H9 (cell line): Measurements from ENCODE around the gene TMEM91. TPM values are rescaled to one million over a fixed set of nuclear protein-coding genes. Genes with fewer than 3 reads are reported as not detected.
A peak's percentile ranks its signal among the peaks of the same experiment; 100 is the strongest.

Experiments
- DNase-seq: peaks from one replicate; pipeline ENCODE4 v3.0.0-alpha.2; 2017
- H2AFZ ChIP-seq: one replicate; pipeline ENCODE4 v1.6.1; 2013; ENCODE audit warnings: mild to moderate bottlenecking, low read length, control low read depth, moderate library complexity
- H2AK5ac ChIP-seq: 2 replicates; pipeline ENCODE4 v1.6.1; 2013; ENCODE audit warnings: low read length, control low read depth, mixed read lengths; ENCODE audit not compliant: insufficient read length
- H2BK120ac ChIP-seq: one replicate; pipeline ENCODE4 v1.6.1; 2013; ENCODE audit warnings: low read depth, mild to moderate bottlenecking, low read length, control low read depth, inconsistent platforms; ENCODE audit not compliant: poor library complexity, severe bottlenecking
- H2BK12ac ChIP-seq: 2 replicates; pipeline ENCODE4 v1.6.1; 2013; ENCODE audit warnings: low read length, control low read depth, mixed read lengths, low read depth; ENCODE audit not compliant: insufficient read length
- H2BK15ac ChIP-seq: 2 replicates; pipeline ENCODE4 v1.6.1; 2013; ENCODE audit warnings: low read depth, low read length, control low read depth
- H2BK20ac ChIP-seq: one replicate; pipeline ENCODE4 v1.6.1; 2013; ENCODE audit warnings: low read depth, mild to moderate bottlenecking, low read length, control low read depth, inconsistent platforms; ENCODE audit not compliant: poor library complexity, severe bottlenecking
- H2BK5ac ChIP-seq: 2 replicates; pipeline ENCODE4 v1.6.1; 2013; ENCODE audit warnings: low read length, control low read depth, mixed read lengths; ENCODE audit not compliant: insufficient read length
- H3K14ac ChIP-seq: 2 replicates; pipeline ENCODE4 v1.6.1; 2013; ENCODE audit warnings: low read length, control low read depth; ENCODE audit not compliant: insufficient read depth
- H3K18ac ChIP-seq: 2 replicates; pipeline ENCODE4 v1.6.1; 2013; ENCODE audit warnings: low read depth, mild to moderate bottlenecking, mixed read lengths, low read length, control low read depth; ENCODE audit not compliant: insufficient read length
- H3K23ac ChIP-seq: 2 replicates; pipeline ENCODE4 v1.6.1; 2013; ENCODE audit warnings: low read length, control low read depth, mixed read lengths, low read depth; ENCODE audit not compliant: insufficient read length
- H3K23me2 ChIP-seq: 2 replicates; pipeline ENCODE4 v1.6.1; 2013; ENCODE audit warnings: low read depth, mild to moderate bottlenecking, mixed read lengths, low read length, control low read depth; ENCODE audit not compliant: insufficient read length, poor library complexity, severe bottlenecking
- H3K27ac ChIP-seq: 2 replicates; pipeline ENCODE4 v1.5.1; 2013; ENCODE audit warnings: low read length, control low read depth, mixed read lengths, low read depth; ENCODE audit not compliant: insufficient read length
- H3K27me3 ChIP-seq: 2 replicates; pipeline ENCODE4 v1.6.1; 2013; ENCODE audit warnings: low read length, control low read depth, inconsistent platforms; ENCODE audit not compliant: insufficient read depth
- H3K4ac ChIP-seq: 2 replicates; pipeline ENCODE4 v1.6.1; 2013; ENCODE audit warnings: low read depth, mild to moderate bottlenecking, control low read depth, inconsistent platforms, low read length, moderate library complexity
- H3K4me1 ChIP-seq: 2 replicates; pipeline ENCODE4 v1.6.1; 2013; ENCODE audit warnings: low read length, control low read depth, inconsistent platforms; ENCODE audit not compliant: insufficient read depth
- H3K4me2 ChIP-seq: 2 replicates; pipeline ENCODE4 v1.6.1; 2013; ENCODE audit warnings: low read length, control low read depth, mixed read lengths; ENCODE audit not compliant: insufficient read length, insufficient read depth
- H3K56ac ChIP-seq: 2 replicates; pipeline ENCODE4 v1.6.1; 2013; ENCODE audit warnings: low read depth, mild to moderate bottlenecking, mixed read lengths, low read length, control low read depth; ENCODE audit not compliant: insufficient read length
- H3K79me1 ChIP-seq: 2 replicates; pipeline ENCODE4 v1.6.1; 2013; ENCODE audit warnings: low read depth, mild to moderate bottlenecking, moderate library complexity, low read length, control low read depth, inconsistent platforms; ENCODE audit not compliant: insufficient read depth, poor library complexity, severe bottlenecking
- H3K79me2 ChIP-seq: 2 replicates; pipeline ENCODE4 v1.6.1; 2013; ENCODE audit warnings: low read length, control low read depth, inconsistent platforms; ENCODE audit not compliant: insufficient read depth
- H3K9ac ChIP-seq: 2 replicates; pipeline ENCODE4 v1.6.1; 2013; ENCODE audit warnings: low read length, control low read depth, mixed read lengths; ENCODE audit not compliant: insufficient read length; ENCODE audit errors: extremely low read depth
- H3K9me3 ChIP-seq: one replicate; pipeline ENCODE4 v1.6.1; 2013; ENCODE audit warnings: low read depth, low read length, inconsistent platforms; ENCODE audit not compliant: control insufficient read depth
- H3T11ph ChIP-seq: one replicate; pipeline ENCODE4 v1.6.1; 2013; ENCODE audit warnings: mild to moderate bottlenecking, low read length, control low read depth, inconsistent platforms
- H4K20me1 ChIP-seq: one replicate; pipeline ENCODE4 v1.6.1; 2013; ENCODE audit not compliant: control insufficient read depth, insufficient read length, insufficient read depth
- H4K5ac ChIP-seq: 2 replicates; pipeline ENCODE4 v1.6.1; 2013; ENCODE audit warnings: low read depth, mild to moderate bottlenecking, mixed read lengths, low read length, control low read depth; ENCODE audit not compliant: insufficient read length
- H4K8ac ChIP-seq: replicated peaks from 2 replicates; pipeline ENCODE4 v1.6.1; 2013; ENCODE audit warnings: low read length, control low read depth, mixed read lengths, low read depth; ENCODE audit not compliant: insufficient read length
- H4K91ac ChIP-seq: 2 replicates; pipeline ENCODE4 v1.6.1; 2013; ENCODE audit warnings: low read depth, mild to moderate bottlenecking, moderate library complexity, mixed read lengths, low read length, control low read depth; ENCODE audit not compliant: insufficient read length
- H3K27ac Mint-ChIP-seq, 3 experiments: 2 replicates in 2 of 3; 3 replicates in 1 of 3; pipeline ENCODE4 v1.8.0; 2020 to 2021; ENCODE audit warnings: mixed read lengths in 3 of 3, mild to moderate bottlenecking in 1 of 3, moderate library complexity in 1 of 3
- H3K27me3 Mint-ChIP-seq: 2 replicates; pipeline ENCODE4 v1.8.0; 2021; ENCODE audit warnings: low read depth, mild to moderate bottlenecking, moderate library complexity, mixed read lengths
- H3K36me3 Mint-ChIP-seq, 3 experiments: 2 replicates in 2 of 3; 3 replicates in 1 of 3; pipeline ENCODE4 v1.8.0; 2020 to 2021; ENCODE audit warnings: low read depth in 3 of 3, mixed read lengths in 3 of 3; ENCODE audit not compliant: insufficient read depth in 1 of 3
- H3K4me1 Mint-ChIP-seq, 2 experiments: 2 replicates each; pipeline ENCODE4 v1.8.0; 2020; ENCODE audit warnings: mixed read lengths in 2 of 2
- H3K4me3 Mint-ChIP-seq, 2 experiments: 2 replicates in 1 of 2; 3 replicates in 1 of 2; pipeline ENCODE4 v1.8.0; 2020 to 2021; ENCODE audit warnings: mild to moderate bottlenecking in 2 of 2, mixed read lengths in 2 of 2, moderate library complexity in 1 of 2
- H3K9me3 Mint-ChIP-seq, 2 experiments: 2 replicates in 1 of 2; 3 replicates in 1 of 2; pipeline ENCODE4 v1.8.0; 2020; ENCODE audit warnings: mild to moderate bottlenecking in 2 of 2, mixed read lengths in 2 of 2, moderate library complexity in 1 of 2
- WGBS: extraction: QIAGEN DNeasy Blood & Tissue Kit; methylation state at CpG from one replicate; pipeline ENCODE4 v1.1.7; 2013; ENCODE audit warnings: missing lambda C conversion rate, low lambda C conversion rate, mixed read lengths; ENCODE audit not compliant: insufficient read length; ENCODE audit errors: extremely low coverage; 5-methylcytosine and 5-hydroxymethylcytosine counted together
- total RNA-seq: library from RNA; stranded (reverse); gene quantifications from 2 replicates; pipeline ENCODE4 v1.2.1, GENCODE V29; 2021
- TF ChIP-seq, protein P1 (sequence below): fragments of 200-600 bp; sonication (generic); conservative IDR thresholded peaks from 3 replicates; pipeline ENCODE4 v1.8.0; 2021; ENCODE audit warnings: antibody characterized with exemption, mild to moderate bottlenecking

TMEM91 gene
- total RNA-seq, 1 experiment from 2014 or later = 5.7 TPM

GRCh38 chr19:41421314-41421713 lies 45.0 kb downstream of the TMEM91 start:
- no peak overlapping the region for H4K5ac ChIP-seq
- no peaks in the 10 kb centered on the region for H3K79me2 ChIP-seq
- H3K4me1 Mint-ChIP-seq = 0 out of 4 replicates have a peak, but pooled peaks cover 0 to 5% of the 10 kb centered on the region in 2 experiments
- no peak overlapping the region for H4K8ac ChIP-seq
- peaks cover 14 to 53% (median 46%) of the 10 kb centered on the region in 3 experiments for H3K36me3 Mint-ChIP-seq
- H4K91ac ChIP-seq = no peak overlapping the region
- H2BK12ac ChIP-seq = no peak overlapping the region
- no peak overlapping the region for H2BK120ac ChIP-seq
- no peaks in the 10 kb centered on the region for H3K9me3 ChIP-seq
- no peak overlapping the region for H3K23ac ChIP-seq
- H3K4ac ChIP-seq = no peak overlapping the region
- no peaks in the 10 kb centered on the region for H3K27me3 ChIP-seq
- H3K9ac ChIP-seq = no peak overlapping the region
- TF ChIP-seq, protein P1, sequence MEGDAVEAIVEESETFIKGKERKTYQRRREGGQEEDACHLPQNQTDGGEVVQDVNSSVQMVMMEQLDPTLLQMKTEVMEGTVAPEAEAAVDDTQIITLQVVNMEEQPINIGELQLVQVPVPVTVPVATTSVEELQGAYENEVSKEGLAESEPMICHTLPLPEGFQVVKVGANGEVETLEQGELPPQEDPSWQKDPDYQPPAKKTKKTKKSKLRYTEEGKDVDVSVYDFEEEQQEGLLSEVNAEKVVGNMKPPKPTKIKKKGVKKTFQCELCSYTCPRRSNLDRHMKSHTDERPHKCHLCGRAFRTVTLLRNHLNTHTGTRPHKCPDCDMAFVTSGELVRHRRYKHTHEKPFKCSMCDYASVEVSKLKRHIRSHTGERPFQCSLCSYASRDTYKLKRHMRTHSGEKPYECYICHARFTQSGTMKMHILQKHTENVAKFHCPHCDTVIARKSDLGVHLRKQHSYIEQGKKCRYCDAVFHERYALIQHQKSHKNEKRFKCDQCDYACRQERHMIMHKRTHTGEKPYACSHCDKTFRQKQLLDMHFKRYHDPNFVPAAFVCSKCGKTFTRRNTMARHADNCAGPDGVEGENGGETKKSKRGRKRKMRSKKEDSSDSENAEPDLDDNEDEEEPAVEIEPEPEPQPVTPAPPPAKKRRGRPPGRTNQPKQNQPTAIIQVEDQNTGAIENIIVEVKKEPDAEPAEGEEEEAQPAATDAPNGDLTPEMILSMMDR = no peak
- no peak overlapping the region for H3K56ac ChIP-seq
- H2BK5ac ChIP-seq = no peak overlapping the region
- WGBS = no CpG with 5 or more reads among the region's 6 CpGs
- H3K4me2 ChIP-seq = no peak overlapping the region
- H3K9me3 Mint-ChIP-seq = no peaks in the 10 kb centered on the region
- DNase-seq = no peak
- peak overlapping the region in 1 of 3 experiments; percentile 49; a peak in 2 of 7 replicates for H3K27ac Mint-ChIP-seq
- H3K79me1 ChIP-seq = no peaks in the 10 kb centered on the region
- no peaks in the 10 kb centered on the region for H3K4me1 ChIP-seq
- no peak overlapping the region for H2AFZ ChIP-seq
- no peak overlapping the region for H3K27ac ChIP-seq
- no peak overlapping the region for H3K4me3 Mint-ChIP-seq
- no peak overlapping the region for H3K14ac ChIP-seq
- H3K18ac ChIP-seq = no peak overlapping the region
- no peaks in the 10 kb centered on the region; the same call in none of the 2 replicates for H3K27me3 Mint-ChIP-seq
- peaks cover 2% of the 10 kb centered on the region for H4K20me1 ChIP-seq
- H2BK20ac ChIP-seq = no peak overlapping the region
- no peak overlapping the region for H3T11ph ChIP-seq
- H3K23me2 ChIP-seq = no peaks in the 10 kb centered on the region
- no peak overlapping the region for H2BK15ac ChIP-seq
- no peak overlapping the region for H2AK5ac ChIP-seq
